HepG2 (cell line): ENCODE data around the gene CCDC142. TPM values are rescaled to one million over a fixed set of nuclear protein-coding genes. Genes with fewer than 3 reads are reported as not detected.

ENCODE experiments used
- BCL3 ChIP-seq: sonication (generic); formaldehyde crosslinking; IDR thresholded peaks from 2 replicates; pipeline ENCODE4 v1.5.1; 2020; ENCODE audit warnings: mild to moderate bottlenecking, missing genetic modification reagents, moderate library complexity
- DRAP1 ChIP-seq: IDR thresholded peaks from 2 replicates; pipeline ENCODE4 v1.6.1; 2016; ENCODE audit warnings: missing genetic modification reagents, missing compliant biosample characterization
- ELF1 ChIP-seq: sonication (generic); formaldehyde crosslinking; IDR thresholded peaks from 2 replicates; pipeline ENCODE4 v1.4.0; 2020; ENCODE audit warnings: missing genetic modification reagents
- MYC ChIP-seq: sonication (generic); formaldehyde crosslinking; IDR thresholded peaks from 2 replicates; pipeline ENCODE4 v1.9.0; 2021; ENCODE audit warnings: missing genetic modification reagents, borderline replicate concordance
- NFE2L1 ChIP-seq: sonication (generic); formaldehyde crosslinking; IDR thresholded peaks from 2 replicates; pipeline ENCODE4 v1.4.0; 2020; ENCODE audit warnings: missing genetic modification reagents, mild to moderate bottlenecking, borderline replicate concordance
- POGZ ChIP-seq: sonication (generic); formaldehyde crosslinking; IDR thresholded peaks from 2 replicates; pipeline ENCODE4 v1.4.0; 2020; ENCODE audit warnings: mild to moderate bottlenecking, missing genetic modification reagents
- RBAK ChIP-seq: sonication (generic); formaldehyde crosslinking; IDR thresholded peaks from 2 replicates; pipeline ENCODE4 v1.5.1; 2020; ENCODE audit warnings: mild to moderate bottlenecking, missing genetic modification reagents
- ZNF232 ChIP-seq: sonication (generic); formaldehyde crosslinking; IDR thresholded peaks from 2 replicates; pipeline ENCODE4 v1.4.0; 2020; ENCODE audit warnings: missing genetic modification reagents, borderline replicate concordance
- ZNF292 ChIP-seq: sonication (generic); formaldehyde crosslinking; IDR thresholded peaks from 2 replicates; pipeline ENCODE4 v1.8.1; 2022; ENCODE audit warnings: mild to moderate bottlenecking, low read depth, missing genetic modification reagents, borderline replicate concordance
- ZNF503 ChIP-seq: sonication (generic); formaldehyde crosslinking; IDR thresholded peaks from 2 replicates; pipeline ENCODE4 v1.4.0; 2020; ENCODE audit warnings: missing genetic modification reagents
- ZNF713 ChIP-seq: sonication (generic); formaldehyde crosslinking; IDR thresholded peaks from 2 replicates; pipeline ENCODE4 v1.4.0; 2020; ENCODE audit warnings: mild to moderate bottlenecking, missing genetic modification reagents
- ZSCAN21 ChIP-seq: sonication (generic); formaldehyde crosslinking; IDR thresholded peaks from 2 replicates; pipeline ENCODE4 v1.8.0; 2022; ENCODE audit warnings: mild to moderate bottlenecking, missing genetic modification reagents, moderate library complexity, borderline replicate concordance
- polyA plus RNA-seq, 8 experiments: library from polyadenylated mRNA; depleted of rRNA in 3 of 8; stranded (reverse) in 7 of 8; unstranded in 1 of 8; fragments of >200 nt; fragmentation: Illumina TruSeq in 4 of 8; extraction: Trizol in 4 of 8; gene quantifications; 2 replicates each; pipeline versions ENCODE4 v1.2.1 to v1.2.3, GENCODE V29; 2011 to 2016; ENCODE audit warnings: low read depth in 4 of 8, missing spikeins in 1 of 8, mixed read lengths in 1 of 8; ENCODE audit not compliant: insufficient read depth in 1 of 8
- total RNA-seq, 5 experiments: library from RNA; depleted of rRNA; stranded (reverse); fragments of >200 nt; fragmentation: Illumina TruSeq; extraction: Trizol; gene quantifications; 2 replicates each; pipeline ENCODE4 v1.2.3, GENCODE V29; 2016; ENCODE audit warnings: low read depth in 1 of 5
- TF ChIP-seq, protein P1 (sequence below): sonication (generic); formaldehyde crosslinking; IDR thresholded peaks from 2 replicates; pipeline ENCODE4 v1.4.0; 2020; ENCODE audit warnings: missing genetic modification reagents
- TF ChIP-seq, protein P2 (sequence below): sonication (generic); formaldehyde crosslinking; IDR thresholded peaks from 2 replicates; pipeline ENCODE4 v1.5.1; 2020; ENCODE audit warnings: missing genetic modification reagents, mild to moderate bottlenecking, borderline replicate concordance
- TF ChIP-seq, protein P3 (sequence below): IDR thresholded peaks from 2 replicates; pipeline ENCODE4 v1.6.1; 2016; ENCODE audit warnings: low read depth

The CCDC142 gene
- total and polyA plus RNA-seq, 2 of the 13 experiments (the other 11 are each of a cell fraction or from before 2014, with no cell fraction given) = 14.7 to 30.4 TPM

- no peak for TF ChIP-seq ZNF713 (CRISPR knock-in tag)
- TF ChIP-seq NFE2L1 (CRISPR knock-in tag) = no peak
- TF ChIP-seq DRAP1 (CRISPR knock-in tag) = peak; percentile 80
- TF ChIP-seq, protein P1, sequence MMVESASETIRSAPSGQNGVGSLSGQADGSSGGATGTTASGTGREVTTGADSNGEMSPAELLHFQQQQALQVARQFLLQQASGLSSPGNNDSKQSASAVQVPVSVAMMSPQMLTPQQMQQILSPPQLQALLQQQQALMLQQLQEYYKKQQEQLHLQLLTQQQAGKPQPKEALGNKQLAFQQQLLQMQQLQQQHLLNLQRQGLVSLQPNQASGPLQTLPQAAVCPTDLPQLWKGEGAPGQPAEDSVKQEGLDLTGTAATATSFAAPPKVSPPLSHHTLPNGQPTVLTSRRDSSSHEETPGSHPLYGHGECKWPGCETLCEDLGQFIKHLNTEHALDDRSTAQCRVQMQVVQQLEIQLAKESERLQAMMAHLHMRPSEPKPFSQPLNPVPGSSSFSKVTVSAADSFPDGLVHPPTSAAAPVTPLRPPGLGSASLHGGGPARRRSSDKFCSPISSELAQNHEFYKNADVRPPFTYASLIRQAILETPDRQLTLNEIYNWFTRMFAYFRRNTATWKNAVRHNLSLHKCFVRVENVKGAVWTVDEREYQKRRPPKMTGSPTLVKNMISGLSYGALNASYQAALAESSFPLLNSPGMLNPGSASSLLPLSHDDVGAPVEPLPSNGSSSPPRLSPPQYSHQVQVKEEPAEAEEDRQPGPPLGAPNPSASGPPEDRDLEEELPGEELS (CRISPR knock-in tag) = peak; percentile 78
- TF ChIP-seq ELF1 (CRISPR knock-in tag) = peak; percentile 94
- peak; percentile 89 for TF ChIP-seq BCL3
- TF ChIP-seq, protein P2, sequence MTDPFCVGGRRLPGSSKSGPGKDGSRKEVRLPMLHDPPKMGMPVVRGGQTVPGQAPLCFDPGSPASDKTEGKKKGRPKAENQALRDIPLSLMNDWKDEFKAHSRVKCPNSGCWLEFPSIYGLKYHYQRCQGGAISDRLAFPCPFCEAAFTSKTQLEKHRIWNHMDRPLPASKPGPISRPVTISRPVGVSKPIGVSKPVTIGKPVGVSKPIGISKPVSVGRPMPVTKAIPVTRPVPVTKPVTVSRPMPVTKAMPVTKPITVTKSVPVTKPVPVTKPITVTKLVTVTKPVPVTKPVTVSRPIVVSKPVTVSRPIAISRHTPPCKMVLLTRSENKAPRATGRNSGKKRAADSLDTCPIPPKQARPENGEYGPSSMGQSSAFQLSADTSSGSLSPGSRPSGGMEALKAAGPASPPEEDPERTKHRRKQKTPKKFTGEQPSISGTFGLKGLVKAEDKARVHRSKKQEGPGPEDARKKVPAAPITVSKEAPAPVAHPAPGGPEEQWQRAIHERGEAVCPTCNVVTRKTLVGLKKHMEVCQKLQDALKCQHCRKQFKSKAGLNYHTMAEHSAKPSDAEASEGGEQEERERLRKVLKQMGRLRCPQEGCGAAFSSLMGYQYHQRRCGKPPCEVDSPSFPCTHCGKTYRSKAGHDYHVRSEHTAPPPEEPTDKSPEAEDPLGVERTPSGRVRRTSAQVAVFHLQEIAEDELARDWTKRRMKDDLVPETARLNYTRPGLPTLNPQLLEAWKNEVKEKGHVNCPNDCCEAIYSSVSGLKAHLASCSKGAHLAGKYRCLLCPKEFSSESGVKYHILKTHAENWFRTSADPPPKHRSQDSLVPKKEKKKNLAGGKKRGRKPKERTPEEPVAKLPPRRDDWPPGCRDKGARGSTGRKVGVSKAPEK (CRISPR knock-in tag) = peak; percentile 60; the same call in 1 of the 2 replicates
- TF ChIP-seq ZSCAN21 (CRISPR knock-in tag) = peak; percentile 76; the same call in 1 of the 2 replicates
- peak; percentile 42 for TF ChIP-seq POGZ (CRISPR knock-in tag)
- peak; percentile 57; the same call in 1 of the 2 replicates for TF ChIP-seq ZNF292 (CRISPR knock-in tag)
- TF ChIP-seq, protein P3, sequence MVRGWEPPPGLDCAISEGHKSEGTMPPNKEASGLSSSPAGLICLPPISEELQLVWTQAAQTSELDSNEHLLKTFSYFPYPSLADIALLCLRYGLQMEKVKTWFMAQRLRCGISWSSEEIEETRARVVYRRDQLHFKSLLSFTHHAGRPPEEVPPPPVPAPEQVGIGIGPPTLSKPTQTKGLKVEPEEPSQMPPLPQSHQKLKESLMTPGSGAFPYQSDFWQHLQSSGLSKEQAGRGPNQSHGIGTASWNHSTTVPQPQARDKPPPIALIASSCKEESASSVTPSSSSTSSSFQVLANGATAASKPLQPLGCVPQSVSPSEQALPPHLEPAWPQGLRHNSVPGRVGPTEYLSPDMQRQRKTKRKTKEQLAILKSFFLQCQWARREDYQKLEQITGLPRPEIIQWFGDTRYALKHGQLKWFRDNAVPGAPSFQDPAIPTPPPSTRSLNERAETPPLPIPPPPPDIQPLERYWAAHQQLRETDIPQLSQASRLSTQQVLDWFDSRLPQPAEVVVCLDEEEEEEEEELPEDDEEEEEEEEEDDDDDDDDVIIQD = peak; percentile 69; the same call in 1 of the 2 replicates
- TF ChIP-seq ZNF232 (CRISPR knock-in tag) = peak; percentile 82; the same call in 1 of the 2 replicates
- TF ChIP-seq ZNF503 (CRISPR knock-in tag) = peak; percentile 61; the same call in 1 of the 2 replicates
- no peak; the same call in 1 of the 2 replicates for TF ChIP-seq RBAK (CRISPR knock-in tag)
- peak; percentile 89 for TF ChIP-seq MYC (CRISPR knock-in tag)
Measured at GRCh38 chr2:74507145-74507925, 24.5 kb upstream of the CCDC142 start, which contains the start of gene PCGF1 (continued).
